Activated naive CD8-positive, alpha-beta T cell treated with anti-CD3 and anti-CD28 coated beads for 36 hours (primary cell): ENCODE results near the gene ZNF28. TPM values are rescaled to one million over a fixed set of nuclear protein-coding genes. Genes with fewer than 3 reads are reported as not detected.
A peak's percentile ranks its signal among the peaks of the same experiment; 100 is the strongest.
"Not testable (repeated sequence)": the region's sequence is repeated elsewhere in the genome, so short reads cannot be mapped to it uniquely, and the experiment has no call there.

Source experiments
- DNase-seq: peaks from one replicate; pipeline ENCODE4 v3.0.0; 2021
- H3K27ac Mint-ChIP-seq: one replicate; pipeline ENCODE4 v1.8.0; 2022; ENCODE audit warnings: mild to moderate bottlenecking, moderate library complexity, mixed read lengths
- H3K27me3 Mint-ChIP-seq: one replicate; pipeline ENCODE4 v1.8.0; 2022; ENCODE audit warnings: mild to moderate bottlenecking, mixed read lengths
- H3K36me3 Mint-ChIP-seq: one replicate; pipeline ENCODE4 v1.8.0; 2021; ENCODE audit warnings: mild to moderate bottlenecking, mixed read lengths
- H3K4me1 Mint-ChIP-seq: one replicate; pipeline ENCODE4 v1.8.0; 2021; ENCODE audit warnings: mixed read lengths
- H3K4me3 Mint-ChIP-seq: one replicate; pipeline ENCODE4 v1.8.0; 2022; ENCODE audit warnings: mild to moderate bottlenecking, moderate library complexity, mixed read lengths
- H3K9me3 Mint-ChIP-seq: one replicate; pipeline ENCODE4 v1.8.0; 2022; ENCODE audit warnings: mixed read lengths
- total RNA-seq, 2 experiments: library from RNA; stranded (reverse); gene quantifications; one replicate each; pipeline ENCODE4 v1.2.3, GENCODE V29; 2021

Gene ZNF28
- total RNA-seq, 2 experiments from 2014 or later, result 14.0 to 14.8 TPM

DNA sequence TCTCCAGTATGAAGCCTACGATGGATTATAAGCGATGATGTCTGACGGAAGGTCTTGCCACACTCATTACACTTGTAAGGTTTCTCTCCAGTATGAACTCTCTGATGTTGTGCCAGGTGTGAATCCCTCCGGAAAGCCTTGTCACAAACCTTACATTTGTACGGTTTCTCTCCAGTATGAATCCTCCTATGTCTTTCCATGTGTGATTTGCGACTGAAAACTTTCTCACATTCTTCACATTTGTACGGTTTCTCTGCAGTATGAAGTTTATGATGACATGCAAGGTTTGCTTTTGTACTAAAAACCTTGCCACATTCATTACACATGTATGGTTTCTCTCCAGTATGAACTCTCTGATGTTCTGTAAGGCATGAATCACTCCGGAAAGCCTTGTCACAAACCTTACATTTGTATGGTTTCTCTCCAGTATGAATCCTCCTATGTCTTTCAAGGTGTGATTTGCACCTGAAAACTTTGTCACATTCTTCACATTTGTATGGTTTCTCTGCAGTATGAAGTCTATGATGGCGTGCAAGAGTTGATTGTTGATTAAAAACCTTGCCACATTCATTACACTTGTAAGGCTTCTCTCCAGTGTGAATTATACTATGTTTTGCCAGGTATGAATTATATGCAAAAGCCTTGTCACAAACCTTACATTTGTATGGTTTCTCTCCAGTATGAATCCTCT lies 21.3 kb downstream of the ZNF28 start:
- H3K27me3 Mint-ChIP-seq, H3K4me3 Mint-ChIP-seq, DNase-seq, H3K4me1 Mint-ChIP-seq, H3K27ac Mint-ChIP-seq: not testable (repeated sequence)
- peaks cover 74% of the 10 kb centered on the region for H3K9me3 Mint-ChIP-seq
- peaks cover 92% of the 10 kb centered on the region for H3K36me3 Mint-ChIP-seq

DNA sequence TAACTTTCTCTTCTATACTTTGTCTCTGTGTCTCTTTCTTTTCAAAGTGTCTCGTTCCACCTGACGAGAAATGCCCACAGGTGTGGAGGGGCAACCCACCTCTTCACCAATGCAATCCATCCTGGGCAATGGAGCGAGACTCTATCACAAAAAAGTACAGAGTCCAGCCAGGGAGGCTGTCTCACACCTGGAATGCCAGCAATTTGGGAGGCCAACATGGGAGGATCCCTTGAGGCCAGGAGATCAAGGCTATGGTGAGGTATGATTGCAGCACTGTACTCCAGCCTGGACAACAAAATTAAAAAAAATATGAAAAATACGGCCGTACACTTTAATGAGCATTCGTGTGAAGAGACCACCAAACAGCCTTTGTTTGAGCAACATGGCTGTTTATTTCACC lies 32.0 kb downstream of the ZNF28 start:
- Mint-ChIP-seq H3K4me3 (no peak overlapping the region), H3K36me3 (peaks cover 30% of the 10 kb centered on the region), H3K27me3 (no peaks in the 10 kb centered on the region), H3K27ac (no peak overlapping the region), H3K4me1 (peaks cover 23% of the 10 kb centered on the region), H3K9me3 (peaks cover 35% of the 10 kb centered on the region)
- DNase-seq, result no peak

DNA sequence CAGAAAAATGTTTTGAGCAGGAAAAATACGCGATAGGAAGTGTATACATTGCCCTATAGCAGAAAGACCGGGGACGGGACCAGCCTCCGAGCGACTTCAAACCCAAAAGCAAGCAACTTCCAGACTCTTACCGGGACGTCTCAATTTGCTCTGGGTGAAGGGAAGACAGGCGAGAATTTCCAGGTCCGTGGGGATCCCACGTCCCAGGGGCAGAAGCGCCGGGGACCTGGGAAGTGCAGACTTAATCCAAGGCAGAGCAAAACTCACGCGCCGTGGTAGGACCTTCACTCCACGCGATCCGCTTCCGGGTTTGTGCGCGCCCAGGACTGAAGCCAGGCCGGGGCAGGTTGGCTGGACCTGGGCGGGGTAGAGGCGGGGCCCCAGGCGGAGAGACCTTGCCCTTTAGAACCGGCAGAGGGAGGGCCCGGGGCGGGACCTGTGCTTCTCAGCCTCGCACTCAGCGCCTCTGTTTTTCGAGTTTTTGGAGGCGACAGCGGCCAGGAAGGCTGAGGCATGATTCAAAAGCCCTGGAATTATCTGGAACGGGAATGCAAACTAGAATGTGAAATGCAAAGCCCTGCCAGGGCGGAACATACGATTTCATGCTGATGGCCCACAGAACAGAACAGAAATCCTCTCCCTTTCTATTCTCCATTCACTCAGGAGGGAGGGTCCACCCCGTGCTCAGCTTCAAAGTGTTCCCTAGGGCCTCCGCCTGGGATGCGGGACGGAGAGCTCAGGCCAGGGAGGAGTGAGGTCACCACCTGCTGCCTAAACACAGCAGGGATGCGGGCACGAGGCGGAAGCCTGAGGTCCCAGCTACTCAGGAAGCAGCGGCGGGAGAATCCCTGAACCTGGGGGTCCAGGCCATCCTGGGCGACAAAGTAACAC lies 34.7 kb downstream of the ZNF28 start, which contains the start of gene ZNF600:
TSS of gene ZNF600 (minus strand) at position 328 of the 891 bp plus-strand sequence. CDS start 7,903 bp downstream, outside the sequence.
- H3K9me3 Mint-ChIP-seq, result peaks cover 21% of the 10 kb centered on the region
- peaks cover 37% of the 10 kb centered on the region for H3K36me3 Mint-ChIP-seq
- H3K4me1 Mint-ChIP-seq, result peaks cover 25% of the 10 kb centered on the region
- H3K4me3 Mint-ChIP-seq, result peak within 1 kb of the TSS; percentile 88
- H3K27me3 Mint-ChIP-seq, result not testable (repeated sequence)
- DNase-seq, result peak; percentile 88
- H3K27ac Mint-ChIP-seq, result peak within 1 kb of the TSS; percentile 75

DNA sequence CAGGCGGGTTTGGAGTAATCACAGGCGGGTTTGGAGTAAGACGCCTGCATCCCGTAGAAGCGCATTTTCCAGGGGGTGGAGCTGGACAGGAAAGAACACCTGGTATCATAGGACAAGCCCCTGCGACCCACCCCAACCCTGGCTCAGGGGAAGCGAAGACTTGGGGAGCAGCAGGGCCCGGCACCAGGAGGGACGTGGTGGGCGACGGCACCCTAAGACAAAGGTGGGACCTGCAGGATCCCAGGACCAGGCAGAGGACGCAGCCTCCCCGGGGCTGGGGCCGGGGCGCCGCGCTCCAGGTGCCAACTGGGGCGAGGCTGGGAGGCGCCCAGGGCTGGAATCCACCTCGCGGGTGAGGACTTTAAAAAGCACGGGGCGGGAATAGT lies 35.4 kb downstream of the ZNF28 start:
- H3K27me3 Mint-ChIP-seq, result no peaks in the 10 kb centered on the region
- peak overlapping the region; percentile 88 for H3K4me3 Mint-ChIP-seq
- DNase-seq, result peak; percentile 12
- peaks cover 20% of the 10 kb centered on the region for H3K9me3 Mint-ChIP-seq
- H3K27ac Mint-ChIP-seq, result peak overlapping the region; percentile 75
- H3K4me1 Mint-ChIP-seq, result peaks cover 25% of the 10 kb centered on the region
- peaks cover 42% of the 10 kb centered on the region for H3K36me3 Mint-ChIP-seq

DNA sequence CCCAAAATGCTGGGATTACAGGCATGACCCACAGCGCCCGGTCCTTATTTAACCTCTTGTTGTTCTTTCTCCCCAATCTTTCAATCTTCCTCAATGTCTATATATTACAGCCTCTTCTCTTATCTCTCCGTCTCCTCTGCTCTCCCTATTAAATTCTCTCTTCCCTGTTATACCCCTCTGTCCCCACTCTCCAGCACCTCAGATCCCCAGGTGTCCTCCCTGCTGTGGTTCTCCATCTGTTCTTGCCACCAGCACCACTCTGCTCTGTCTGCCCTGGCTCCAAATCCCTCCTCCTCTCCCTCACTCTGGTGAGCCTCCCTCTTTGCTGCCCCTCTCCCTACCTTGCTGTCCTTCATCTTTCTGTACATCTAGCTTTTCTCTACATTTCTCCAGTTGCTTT lies 35.9 kb downstream of the ZNF28 start:
- peaks cover 25% of the 10 kb centered on the region for H3K4me1 Mint-ChIP-seq
- no peaks in the 10 kb centered on the region for H3K27me3 Mint-ChIP-seq
- peak overlapping the region; percentile 88 for H3K4me3 Mint-ChIP-seq
- H3K9me3 Mint-ChIP-seq, result peaks cover 21% of the 10 kb centered on the region
- peak overlapping the region; percentile 35 for H3K27ac Mint-ChIP-seq
- no peak for DNase-seq
- peaks cover 48% of the 10 kb centered on the region for H3K36me3 Mint-ChIP-seq

DNA sequence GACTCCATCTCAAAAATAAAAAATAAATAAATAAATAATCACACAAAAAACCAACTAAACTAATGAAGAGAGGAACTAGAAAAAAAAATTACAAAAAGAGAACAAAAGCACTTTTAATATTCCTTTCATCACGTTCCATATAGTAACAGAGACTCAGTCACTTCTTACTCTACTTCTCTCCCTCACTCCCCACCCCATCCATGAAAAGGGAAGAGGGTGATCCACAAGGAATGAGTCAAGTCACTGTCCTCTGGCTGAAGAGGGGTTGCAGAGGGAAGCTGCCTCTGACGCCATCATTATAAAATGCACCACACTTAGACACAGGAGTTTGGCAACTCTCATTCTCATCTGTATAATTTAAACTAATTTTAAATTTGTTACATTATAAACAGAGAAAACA lies 38.6 kb downstream of the ZNF28 start:
- not testable (repeated sequence) for H3K4me3 Mint-ChIP-seq, DNase-seq, H3K27me3 Mint-ChIP-seq, H3K27ac Mint-ChIP-seq
- Mint-ChIP-seq H3K4me1 (peaks cover 40% of the 10 kb centered on the region), H3K36me3 (peaks cover 74% of the 10 kb centered on the region), H3K9me3 (peaks cover 27% of the 10 kb centered on the region)

DNA sequence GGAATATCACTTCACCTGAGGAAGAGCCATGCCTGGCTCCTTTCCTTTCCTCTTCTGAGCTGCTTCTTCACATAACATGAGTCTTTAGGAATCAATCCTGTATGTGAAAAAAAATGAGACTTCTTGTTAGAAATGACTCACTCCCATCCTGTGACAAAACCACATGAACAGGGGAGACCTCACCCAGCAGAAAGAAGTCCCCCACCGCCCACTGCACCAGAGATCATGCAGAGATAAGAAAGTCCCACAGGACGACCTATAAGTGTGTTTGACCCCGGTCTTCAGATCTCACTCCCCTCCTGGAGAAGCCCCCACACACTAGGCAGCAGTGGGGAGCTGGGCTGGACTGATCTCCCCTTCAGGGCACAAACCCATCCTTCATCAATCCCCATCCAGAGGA lies 42.6 kb downstream of the ZNF28 start:
- Mint-ChIP-seq H3K4me1 (peaks cover 17% of the 10 kb centered on the region), H3K27ac (no peak overlapping the region)

DNA sequence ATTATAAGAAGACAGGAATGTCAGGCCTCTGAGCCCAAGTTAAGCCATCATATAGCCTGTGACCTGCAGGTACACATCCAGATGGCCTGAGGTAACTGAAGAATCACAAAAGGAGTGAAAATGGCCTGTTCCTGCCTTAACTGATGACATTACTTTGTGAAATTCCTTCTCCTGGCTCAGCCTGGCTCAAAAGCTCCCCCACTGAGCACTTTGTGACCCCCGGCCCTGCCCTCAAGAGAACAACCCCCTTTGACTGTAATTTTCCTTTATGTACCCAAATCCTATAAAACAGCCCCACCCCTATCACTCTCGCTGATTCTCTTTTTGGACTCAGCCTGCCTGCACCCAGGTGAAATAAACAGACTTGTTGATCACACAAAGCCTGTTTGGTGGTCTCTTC lies 65.0 kb downstream of the ZNF28 start:
- not testable (repeated sequence) for H3K4me3 Mint-ChIP-seq, H3K4me1 Mint-ChIP-seq, H3K27ac Mint-ChIP-seq, H3K27me3 Mint-ChIP-seq, DNase-seq
- Mint-ChIP-seq H3K36me3 (peaks cover 19% of the 10 kb centered on the region), H3K9me3 (peaks cover 18% of the 10 kb centered on the region)

More for the DNA sequence above, 42.6 kb downstream of the ZNF28 start:
- H3K4me3 Mint-ChIP-seq, result no peak overlapping the region
- peak; percentile 52 for DNase-seq
- H3K36me3 Mint-ChIP-seq, result peaks cover 93% of the 10 kb centered on the region
- H3K27me3 Mint-ChIP-seq, result no peaks in the 10 kb centered on the region
- peaks cover 22% of the 10 kb centered on the region for H3K9me3 Mint-ChIP-seq

DNA sequence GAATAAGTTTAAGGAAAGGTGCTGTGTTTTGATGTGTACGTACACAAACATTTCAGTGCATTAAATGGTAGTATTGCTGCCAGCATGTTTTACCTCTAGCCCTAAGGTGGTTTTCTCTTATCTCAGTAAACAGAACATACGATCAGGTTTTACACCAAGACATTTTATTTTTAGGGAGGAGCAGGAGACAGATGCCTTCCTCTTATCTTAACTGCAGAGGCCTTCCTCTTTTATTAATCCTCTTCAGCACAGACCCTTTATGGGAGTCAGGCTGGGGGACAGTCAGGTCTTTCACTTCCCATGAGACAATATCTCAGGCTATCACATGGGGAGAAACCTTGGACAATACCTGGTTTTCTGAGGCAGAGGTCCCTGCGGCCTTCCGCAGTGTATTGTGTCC lies 71.7 kb downstream of the ZNF28 start:
- Mint-ChIP-seq H3K27ac (no peak overlapping the region), H3K4me1 (no peaks in the 10 kb centered on the region), H3K9me3 (no peaks in the 10 kb centered on the region), H3K27me3 (no peaks in the 10 kb centered on the region), H3K36me3 (peaks cover 10% of the 10 kb centered on the region), H3K4me3 (no peak overlapping the region)
- no peak for DNase-seq

DNA sequence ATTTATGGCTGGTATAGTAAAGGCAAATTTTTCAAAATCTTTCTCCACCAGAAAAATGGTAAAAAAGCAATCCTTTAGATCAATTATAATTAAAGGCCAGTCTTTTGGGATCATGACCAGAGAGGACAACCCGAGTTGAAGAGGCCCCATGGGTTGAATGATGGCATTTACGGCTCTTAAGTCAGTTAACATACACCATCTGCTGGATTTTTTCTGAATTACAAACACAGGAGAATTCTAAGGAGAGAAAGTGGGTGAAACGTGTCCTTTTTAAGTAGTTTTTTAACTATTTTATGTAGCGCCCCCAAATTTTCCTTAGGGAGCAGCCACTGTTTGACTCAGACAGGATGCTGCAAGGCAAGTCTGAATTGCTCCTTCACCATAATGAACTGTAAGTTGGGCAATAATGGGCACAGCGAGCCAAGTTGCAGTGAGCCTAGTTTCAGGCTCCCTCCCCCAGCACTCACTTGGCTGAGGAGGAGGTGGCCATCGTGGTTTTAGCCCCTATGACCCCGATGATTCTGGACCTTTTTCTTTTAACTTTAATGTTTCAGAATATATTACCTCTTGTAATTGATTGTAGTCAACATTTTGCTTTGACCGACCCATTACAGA lies 73.0 kb downstream of the ZNF28 start:
- H3K4me3 Mint-ChIP-seq, result no peak overlapping the region
- DNase-seq, result no peak

More for the DNA sequence above, 73.0 kb downstream of the ZNF28 start:
- H3K36me3 Mint-ChIP-seq, result peaks cover 2% of the 10 kb centered on the region
- no peaks in the 10 kb centered on the region for H3K27me3 Mint-ChIP-seq
- no peaks in the 10 kb centered on the region for H3K9me3 Mint-ChIP-seq
- no peaks in the 10 kb centered on the region for H3K4me1 Mint-ChIP-seq
- no peak overlapping the region for H3K27ac Mint-ChIP-seq

Other genes starting within 250 kb of the ZNF28 start
- gene ZNF83, start 183.3 kb downstream of the ZNF28 start, total RNA-seq, result 10 to 100 TPM; 22.0 to 22.5 TPM
- 10 to 100 TPM; 15.1 to 15.9 TPM for gene ZNF611, start 86.6 kb downstream of the ZNF28 start, total RNA-seq
- 10 to 100 TPM; 13.5 to 14.4 TPM for gene ZNF600, start 34.8 kb downstream of the ZNF28 start, total RNA-seq
- 10 to 100 TPM; 13.9 to 15.1 TPM for gene ZNF468, start 36.0 kb upstream of the ZNF28 start, total RNA-seq
- 1 to 10 TPM; 4.9 to 7.1 TPM for gene ZNF320, start 76.0 kb upstream of the ZNF28 start, total RNA-seq
- 1 to 10 TPM; 5.1 to 6.1 TPM for gene ZNF888, start 101.8 kb upstream of the ZNF28 start, total RNA-seq
- gene ZNF816, start 141.2 kb upstream of the ZNF28 start, total RNA-seq, result 10 to 100 TPM; 11.1 to 12.0 TPM
- gene ERVV-1, start 192.3 kb upstream of the ZNF28 start, total RNA-seq, result not detected
- gene ERVV-2, start 223.1 kb upstream of the ZNF28 start, total RNA-seq, result not detected